K562 (cell line): ENCODE data around the gene XYLB. TPM values are rescaled to one million over a fixed set of nuclear protein-coding genes. Genes with fewer than 3 reads are reported as not detected.
A peak's percentile ranks its signal among the peaks of the same experiment; 100 is the strongest.

Experiments
- HNRNPLL ChIP-seq: fragments of 200-400 bp; formaldehyde crosslinking; IDR thresholded peaks from 2 replicates; pipeline ENCODE4 v1.6.1; 2017; ENCODE audit warnings: low read length, low read depth, mild to moderate bottlenecking; ENCODE audit not compliant: poor library complexity, severe bottlenecking
- LARP7 ChIP-seq: fragments of 450-650 bp; IDR thresholded peaks from 2 replicates; pipeline ENCODE4 v1.6.1; 2016
- MAZ ChIP-seq, 2 experiments: fragments of 450-650 bp in 1 of 2; sonication (generic) in 1 of 2; formaldehyde crosslinking; IDR thresholded peaks in 1 of 2; conservative IDR thresholded peaks in 1 of 2; 2 replicates each; pipeline versions ENCODE4 v1.4.0 to v1.5.0; 2020; ENCODE audit warnings: mild to moderate bottlenecking in 1 of 2, missing genetic modification reagents in 1 of 2
- NCOA4 ChIP-seq: fragments of 450-650 bp; IDR thresholded peaks from 2 replicates; pipeline ENCODE4 v1.6.1; 2018; ENCODE audit warnings: mild to moderate bottlenecking; ENCODE audit not compliant: partially characterized antibody
- POLR2AphosphoS5 ChIP-seq: IDR thresholded peaks from 2 replicates; pipeline ENCODE4 v1.6.1; 2011; ENCODE audit warnings: mild to moderate bottlenecking, low read depth, low read length, moderate library complexity; ENCODE audit not compliant: control insufficient read depth, insufficient read depth
- POLR2G ChIP-seq: fragments of 200-400 bp; formaldehyde crosslinking; IDR thresholded peaks from 2 replicates; pipeline ENCODE4 v1.6.1; 2017; ENCODE audit warnings: low read depth, mild to moderate bottlenecking, antibody characterized with exemption, low read length, moderate library complexity
- RHOXF2B ChIP-seq: fragments of 250-450 bp; sonication (Bioruptor Pico); conservative IDR thresholded peaks from 2 replicates; pipeline ENCODE4 v1.5.1; 2021
- SNRNP70 ChIP-seq: fragments of 200-400 bp; formaldehyde crosslinking; optimal IDR thresholded peaks from 2 replicates; pipeline ENCODE3; 2017; ENCODE audit warnings: low read depth, low read length
- ZBTB9 ChIP-seq: fragments of 450-650 bp; formaldehyde crosslinking; IDR thresholded peaks from 2 replicates; pipeline ENCODE4 v1.4.0; 2020; ENCODE audit warnings: mild to moderate bottlenecking, moderate library complexity
- ZNF143 ChIP-seq: sonication (generic); formaldehyde crosslinking; IDR thresholded peaks from 2 replicates; pipeline ENCODE4 v1.9.0; 2022; ENCODE audit warnings: mild to moderate bottlenecking, missing genetic modification reagents
- ZNF347 ChIP-seq: fragments of 450-650 bp; formaldehyde crosslinking; IDR thresholded peaks from 2 replicates; pipeline ENCODE4 v1.4.0; 2020; ENCODE audit warnings: low read depth, mild to moderate bottlenecking, moderate library complexity
- ZNF57 ChIP-seq: fragments of 450-650 bp; formaldehyde crosslinking; IDR thresholded peaks from 2 replicates; pipeline ENCODE4 v1.4.0; 2020; ENCODE audit warnings: mild to moderate bottlenecking, moderate library complexity
- ZNF668 ChIP-seq: fragments of 250-450 bp; sonication (Bioruptor Pico); IDR thresholded peaks from 2 replicates; pipeline ENCODE4 v1.8.0; 2022; ENCODE audit warnings: mild to moderate bottlenecking, inconsistent platforms
- ZNF699 ChIP-seq: fragments of 250-450 bp; sonication (Bioruptor Pico); IDR thresholded peaks from 2 replicates; pipeline ENCODE4 v1.8.0; 2021; ENCODE audit warnings: mild to moderate bottlenecking, moderate library complexity; ENCODE audit not compliant: insufficient replicate concordance
- polyA plus RNA-seq, 8 experiments: library from polyadenylated mRNA; depleted of rRNA in 4 of 8; stranded (reverse) in 5 of 8; unstranded in 3 of 8; fragments of >200 nt; fragmentation: Nextera tagmentation in 2 of 8; fragmentation: Illumina TruSeq in 1 of 8; extraction: Ambion mirVana in 2 of 8; extraction: Trizol in 1 of 8; gene quantifications; 2 replicates each; pipeline versions ENCODE4 v1.2.1 to v1.2.3, GENCODE V29; 2011 to 2014; ENCODE audit warnings: inconsistent platforms in 1 of 8, missing spikeins in 1 of 8
- total RNA-seq, 7 experiments: library from RNA; depleted of rRNA in 6 of 7; stranded (reverse); fragments of >200 nt in 6 of 7; fragmentation: Illumina TruSeq in 2 of 7; extraction: Trizol in 2 of 7; gene quantifications; 2 replicates each; pipeline versions ENCODE4 v1.2.1 to v1.2.3, GENCODE V29; 2011 to 2021; ENCODE audit warnings: low replicate concordance in 1 of 7
- TF ChIP-seq, protein P1 (sequence below), 3 experiments: IDR thresholded peaks in 2 of 3; conservative IDR thresholded peaks in 1 of 3; 2 replicates each; pipeline ENCODE4 v1.5.1; 2011 to 2012; ENCODE audit warnings: low read length in 3 of 3, mild to moderate bottlenecking in 3 of 3, control low read depth in 2 of 3, improper control_type of control experiment in 1 of 3, inconsistent platforms in 1 of 3, low read depth in 1 of 3, mixed read lengths in 1 of 3, moderate library complexity in 1 of 3; ENCODE audit not compliant: insufficient read depth in 2 of 3
- TF ChIP-seq, protein P2 (sequence below): fragments of 250-450 bp; sonication (Bioruptor Pico); IDR thresholded peaks from 2 replicates; pipeline ENCODE4 v1.5.0; 2021
- TF ChIP-seq, protein P3 (sequence below): fragments of 250-450 bp; sonication (Bioruptor Pico); IDR thresholded peaks from 2 replicates; pipeline ENCODE4 v1.4.0; 2020; ENCODE audit warnings: mild to moderate bottlenecking, moderate library complexity
- TF ChIP-seq, protein P4 (sequence below), 2 experiments: fragments of 250-450 bp in 1 of 2; fragments of 450-650 bp in 1 of 2; sonication (Bioruptor Pico) in 1 of 2; IDR thresholded peaks; 2 replicates each; pipeline versions ENCODE4 v1.6.1 to v1.8.0; 2016 to 2021; ENCODE audit warnings: mild to moderate bottlenecking in 2 of 2, moderate library complexity in 2 of 2, missing compliant biosample characterization in 1 of 2, missing genetic modification characterization in 1 of 2

XYLB gene
- total and polyA plus RNA-seq, 9 of the 15 experiments (the other 6 are each of a cell fraction or from before 2014, with no cell fraction given), result 4.0 to 20.2 (median 13.2) TPM

DNA sequence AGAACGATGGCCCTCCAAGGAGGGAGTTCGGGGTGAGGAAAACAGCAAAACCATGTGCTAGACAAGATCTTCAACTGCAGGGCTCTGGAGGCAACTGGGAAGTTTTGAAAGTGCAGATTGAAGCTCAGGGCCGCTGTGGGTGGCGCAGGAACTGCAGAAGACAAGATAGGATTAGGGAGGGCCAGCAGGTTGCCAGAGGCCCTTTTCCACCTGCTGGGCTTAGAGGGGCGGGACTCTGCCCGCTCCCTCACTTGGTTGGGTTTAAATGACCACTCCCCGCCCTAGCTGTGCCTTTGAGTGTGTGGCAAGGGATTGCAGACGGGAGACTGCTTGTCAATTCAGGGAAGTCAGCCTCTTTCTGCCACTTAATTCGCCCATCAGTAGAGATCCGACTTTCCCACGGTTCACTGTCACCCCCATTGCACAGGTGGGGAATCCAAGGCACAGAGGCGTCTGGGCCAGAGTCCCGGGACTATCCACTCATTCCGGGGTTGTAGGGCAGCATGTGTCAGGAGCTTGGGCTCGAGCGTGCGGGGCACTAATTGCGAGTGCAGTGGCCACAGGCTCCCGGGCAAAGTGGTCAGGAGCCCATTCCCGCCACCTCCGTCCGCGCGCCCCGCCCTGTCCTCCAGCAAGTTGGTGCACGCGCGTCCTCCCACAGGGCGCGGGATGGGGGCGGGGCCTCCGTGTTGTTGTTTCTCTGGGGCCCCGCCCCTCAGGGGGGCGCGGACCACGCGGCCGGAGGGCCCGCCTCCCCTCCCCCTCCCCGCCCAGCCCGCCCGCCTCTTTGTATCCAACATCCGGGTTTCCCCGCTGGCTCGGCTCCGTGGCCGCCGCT, 106.7 kb downstream of the XYLB start, which contains the start of gene ACVR2B (continued):
- TF ChIP-seq, protein P1, sequence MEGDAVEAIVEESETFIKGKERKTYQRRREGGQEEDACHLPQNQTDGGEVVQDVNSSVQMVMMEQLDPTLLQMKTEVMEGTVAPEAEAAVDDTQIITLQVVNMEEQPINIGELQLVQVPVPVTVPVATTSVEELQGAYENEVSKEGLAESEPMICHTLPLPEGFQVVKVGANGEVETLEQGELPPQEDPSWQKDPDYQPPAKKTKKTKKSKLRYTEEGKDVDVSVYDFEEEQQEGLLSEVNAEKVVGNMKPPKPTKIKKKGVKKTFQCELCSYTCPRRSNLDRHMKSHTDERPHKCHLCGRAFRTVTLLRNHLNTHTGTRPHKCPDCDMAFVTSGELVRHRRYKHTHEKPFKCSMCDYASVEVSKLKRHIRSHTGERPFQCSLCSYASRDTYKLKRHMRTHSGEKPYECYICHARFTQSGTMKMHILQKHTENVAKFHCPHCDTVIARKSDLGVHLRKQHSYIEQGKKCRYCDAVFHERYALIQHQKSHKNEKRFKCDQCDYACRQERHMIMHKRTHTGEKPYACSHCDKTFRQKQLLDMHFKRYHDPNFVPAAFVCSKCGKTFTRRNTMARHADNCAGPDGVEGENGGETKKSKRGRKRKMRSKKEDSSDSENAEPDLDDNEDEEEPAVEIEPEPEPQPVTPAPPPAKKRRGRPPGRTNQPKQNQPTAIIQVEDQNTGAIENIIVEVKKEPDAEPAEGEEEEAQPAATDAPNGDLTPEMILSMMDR (IDR thresholded peaks at IDR 0.05 in 2 of 3, conservative IDR thresholded peaks at IDR 0.05 in 1 of 3; ENCODE audit: insufficient read depth in 2 of 3, low read depth in 1 of 3, low read length in 3 of 3), result no peak
- TF ChIP-seq ZNF143 (CRISPR knock-in tag) (no peak), ZNF57 (CRISPR knock-in tag) (no peak), POLR2G (no peak), LARP7 (no peak), POLR2AphosphoS5 (no peak; the same call in 1 of the 2 replicates), ZNF668 (CRISPR knock-in tag) (no peak), ZNF347 (CRISPR knock-in tag) (no peak), ZNF699 (CRISPR knock-in tag) (no peak), SNRNP70 (no peak), HNRNPLL (no peak), MAZ (CRISPR knock-in tag; conservative IDR thresholded peaks at IDR 0.05 in 1 of 2, IDR thresholded peaks at IDR 0.05 in 1 of 2) (peak; percentile 67 to 79; a peak in 3 of 4 replicates), ZBTB9 (CRISPR knock-in tag) (peak; percentile 79; the same call in 1 of the 2 replicates), RHOXF2B (CRISPR knock-in tag) (no peak), NCOA4 (no peak)
- TF ChIP-seq, protein P2, sequence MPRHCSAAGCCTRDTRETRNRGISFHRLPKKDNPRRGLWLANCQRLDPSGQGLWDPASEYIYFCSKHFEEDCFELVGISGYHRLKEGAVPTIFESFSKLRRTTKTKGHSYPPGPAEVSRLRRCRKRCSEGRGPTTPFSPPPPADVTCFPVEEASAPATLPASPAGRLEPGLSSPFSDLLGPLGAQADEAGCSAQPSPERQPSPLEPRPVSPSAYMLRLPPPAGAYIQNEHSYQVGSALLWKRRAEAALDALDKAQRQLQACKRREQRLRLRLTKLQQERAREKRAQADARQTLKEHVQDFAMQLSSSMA (CRISPR knock-in tag), result no peak
- TF ChIP-seq, protein P3, sequence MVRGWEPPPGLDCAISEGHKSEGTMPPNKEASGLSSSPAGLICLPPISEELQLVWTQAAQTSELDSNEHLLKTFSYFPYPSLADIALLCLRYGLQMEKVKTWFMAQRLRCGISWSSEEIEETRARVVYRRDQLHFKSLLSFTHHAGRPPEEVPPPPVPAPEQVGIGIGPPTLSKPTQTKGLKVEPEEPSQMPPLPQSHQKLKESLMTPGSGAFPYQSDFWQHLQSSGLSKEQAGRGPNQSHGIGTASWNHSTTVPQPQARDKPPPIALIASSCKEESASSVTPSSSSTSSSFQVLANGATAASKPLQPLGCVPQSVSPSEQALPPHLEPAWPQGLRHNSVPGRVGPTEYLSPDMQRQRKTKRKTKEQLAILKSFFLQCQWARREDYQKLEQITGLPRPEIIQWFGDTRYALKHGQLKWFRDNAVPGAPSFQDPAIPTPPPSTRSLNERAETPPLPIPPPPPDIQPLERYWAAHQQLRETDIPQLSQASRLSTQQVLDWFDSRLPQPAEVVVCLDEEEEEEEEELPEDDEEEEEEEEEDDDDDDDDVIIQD (CRISPR knock-in tag), result 0 out of 2 replicates have a peak, but pooled peaks have one; percentile 54
- TF ChIP-seq, protein P4, sequence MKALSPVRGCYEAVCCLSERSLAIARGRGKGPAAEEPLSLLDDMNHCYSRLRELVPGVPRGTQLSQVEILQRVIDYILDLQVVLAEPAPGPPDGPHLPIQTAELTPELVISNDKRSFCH (CRISPR knock-in tag; IDR thresholded peaks at IDR 0.05), result no peak
- TF ChIP-seq, protein P4 (tag; IDR thresholded peaks at IDR 0.05), result no peak
